Duodenal mucosa (tissue), 2 donors: ENCODE results near the gene NQO2.
"Not testable (repeated sequence)": the region's sequence is repeated elsewhere in the genome, so short reads cannot be mapped to it uniquely, and the experiment has no call there.

Experiments
- H3K27ac ChIP-seq: one replicate; pipeline ENCODE4 v1.7.0; 2013; ENCODE audit warnings: low read depth, low read length
- H3K27me3 ChIP-seq, 2 donors: one replicate each; pipeline ENCODE4 v1.7.0; 2013; ENCODE audit warnings: low read length in 2 of 2, control low read depth in 1 of 2; ENCODE audit not compliant: insufficient read depth in 2 of 2, control insufficient read depth in 1 of 2
- H3K36me3 ChIP-seq, 2 donors: one replicate each; pipeline ENCODE4 v1.7.0; 2013; ENCODE audit warnings: low read length in 2 of 2, control low read depth in 1 of 2; ENCODE audit not compliant: insufficient read depth in 2 of 2, control insufficient read depth in 1 of 2
- H3K4me1 ChIP-seq, 2 donors: one replicate each; pipeline ENCODE4 v1.7.0; 2013; ENCODE audit warnings: low read length in 2 of 2, control low read depth in 1 of 2; ENCODE audit not compliant: insufficient read depth in 2 of 2, control insufficient read depth in 1 of 2
- H3K4me3 ChIP-seq, 2 donors: one replicate each; pipeline ENCODE4 v1.7.0; 2013; ENCODE audit warnings: low read length in 2 of 2, low read depth in 1 of 2
- H3K9ac ChIP-seq, 2 donors: one replicate each; pipeline ENCODE4 v1.7.0; 2013; ENCODE audit warnings: low read length in 2 of 2, low read depth in 1 of 2
- H3K9me3 ChIP-seq, 2 donors: one replicate each; pipeline ENCODE4 v1.7.0; 2013; ENCODE audit warnings: low read length in 2 of 2, control low read depth in 1 of 2; ENCODE audit not compliant: control insufficient read depth in 1 of 2

Gene NQO2

DNA sequence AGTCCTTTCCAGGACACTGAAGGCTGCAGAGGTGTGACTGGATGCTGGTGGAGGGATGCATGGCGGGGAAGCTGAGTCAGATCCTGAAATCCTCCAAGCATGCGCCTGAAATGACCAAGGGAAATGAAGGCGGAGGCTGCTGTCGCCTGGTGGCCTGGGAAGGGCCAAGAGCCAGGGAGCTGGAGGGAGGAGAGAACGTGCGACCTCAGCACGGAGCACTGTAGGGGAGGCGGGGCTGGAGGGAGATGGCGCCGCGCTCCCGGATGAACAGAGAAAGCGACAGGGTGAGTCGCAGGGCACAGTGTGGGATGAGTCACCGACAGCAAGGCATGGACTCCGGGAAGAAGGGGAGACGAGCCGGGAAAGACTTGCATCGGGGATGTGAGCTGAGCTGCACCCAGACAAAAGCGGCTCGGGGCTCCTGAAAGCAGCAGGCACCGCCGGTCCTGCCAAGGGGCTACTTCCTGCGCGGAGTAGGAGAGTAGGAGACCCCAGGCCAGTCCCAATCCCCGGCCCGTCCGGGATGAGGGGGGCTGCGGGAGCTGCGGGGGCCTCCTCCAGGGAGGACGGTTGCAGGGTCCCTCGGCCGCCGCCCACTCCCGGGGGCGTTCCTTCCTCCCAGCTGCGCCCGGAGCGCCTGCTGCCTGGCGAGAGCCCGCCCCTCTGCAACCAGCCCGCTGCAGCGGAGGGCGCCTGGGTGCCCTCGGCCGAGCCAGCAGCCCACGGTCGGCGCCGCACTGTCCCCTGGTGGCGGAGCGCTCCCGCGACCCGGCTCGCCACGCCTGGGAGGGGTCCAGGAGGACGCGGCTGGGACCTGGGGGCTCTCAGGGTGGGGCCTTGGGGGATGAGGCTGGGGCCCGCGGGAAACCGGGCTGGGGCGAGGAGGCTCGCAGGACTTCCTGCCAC, 11.0 kb upstream of the NQO2 start:
- peak overlapping the region; percentile 97 to 98 for H3K9ac ChIP-seq
- no peaks in the 10 kb centered on the region for H3K27me3 ChIP-seq
- peak overlapping the region; percentile 98 for H3K27ac ChIP-seq
- peaks cover 32 to 33% of the 10 kb centered on the region in 2 donors for H3K4me1 ChIP-seq
- H3K9me3 ChIP-seq: no peaks in the 10 kb centered on the region
- no peaks in the 10 kb centered on the region for H3K36me3 ChIP-seq
- H3K4me3 ChIP-seq: peak overlapping the region; percentile 85 to 97

DNA sequence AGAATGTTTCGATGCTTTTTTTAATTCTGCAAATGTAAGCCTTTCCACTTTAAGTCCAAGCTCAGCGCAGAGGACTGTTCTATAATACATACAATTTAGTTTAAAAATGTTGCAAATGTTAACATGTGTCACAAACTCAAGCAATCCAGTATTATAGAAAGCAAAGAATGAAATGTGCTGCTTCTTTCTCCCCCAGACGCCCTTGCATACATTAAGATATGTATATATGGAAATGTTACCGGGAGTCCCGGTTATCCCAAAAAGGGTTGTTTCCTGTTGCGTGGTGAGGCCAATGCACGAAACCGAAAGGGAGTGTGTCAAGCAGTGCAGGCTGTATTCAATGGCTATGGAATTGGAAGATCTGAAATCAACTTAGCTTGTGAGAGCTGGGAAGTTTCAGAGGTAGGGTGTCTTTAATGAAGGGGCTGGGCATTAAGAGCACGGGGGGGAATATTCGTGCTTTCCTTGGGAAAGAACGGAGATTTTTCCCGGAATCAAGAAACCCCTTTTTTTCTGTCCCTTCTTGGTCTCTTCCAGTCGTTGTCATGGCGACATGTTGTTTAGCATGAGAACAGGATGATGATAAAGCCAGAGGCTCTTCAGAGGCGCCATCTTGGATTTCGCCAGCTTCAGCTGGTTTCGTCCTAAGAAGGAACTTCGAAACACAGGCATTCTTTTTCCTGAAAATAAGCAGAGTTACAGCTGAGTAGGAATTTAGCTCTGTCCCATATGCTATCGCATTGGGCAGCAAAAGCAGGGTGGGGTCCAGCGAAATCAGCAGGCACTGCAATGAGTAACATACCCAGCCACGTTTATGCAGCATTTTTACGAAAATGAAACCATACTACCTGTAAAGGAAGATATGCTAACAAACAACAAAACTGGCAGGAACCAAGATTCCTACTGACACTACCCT, 10.1 kb upstream of the NQO2 start:
- Histone ChIP-seq H3K4me1 (peaks cover 28 to 29% of the 10 kb centered on the region in 2 donors), H3K27me3 (no peaks in the 10 kb centered on the region), H3K36me3 (no peaks in the 10 kb centered on the region), H3K27ac (peak overlapping the region; percentile 98), H3K4me3 (peak overlapping the region; percentile 85 to 97), H3K9me3 (no peaks in the 10 kb centered on the region), H3K9ac (peak overlapping the region; percentile 97 to 98)

DNA sequence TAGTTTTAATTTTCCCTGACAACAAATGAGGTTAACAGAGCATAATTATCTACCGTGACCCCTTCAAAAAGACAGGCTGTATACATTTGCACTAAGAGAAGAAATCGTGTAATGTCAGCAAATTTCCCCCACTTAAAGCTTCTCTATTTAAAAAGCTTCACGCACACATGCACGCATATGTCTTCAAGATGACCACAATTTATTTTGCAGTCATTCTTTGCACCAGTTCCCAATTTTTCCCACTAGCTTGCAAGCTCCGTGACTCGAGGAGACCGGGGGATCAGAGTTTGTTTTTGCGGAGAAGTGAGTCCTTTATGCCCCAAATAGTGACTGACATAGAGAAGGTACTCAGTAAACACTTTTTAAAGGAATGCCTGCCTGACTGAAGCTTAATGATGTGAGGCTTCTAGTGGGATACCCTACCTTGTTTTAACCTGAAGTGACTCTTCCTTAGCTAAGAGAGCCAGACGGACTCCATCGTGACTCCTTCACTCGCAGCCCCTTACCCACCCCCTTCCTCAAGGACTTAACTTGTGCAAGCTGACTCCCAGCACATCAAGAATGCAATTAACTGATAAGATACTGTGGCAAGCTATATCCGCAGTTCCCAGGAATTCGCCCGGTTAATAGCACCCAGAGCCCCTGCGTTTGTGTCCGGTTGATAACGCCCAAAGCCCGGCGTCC, 9.3 kb upstream of the NQO2 start:
- Histone ChIP-seq H3K27ac (peak overlapping the region; percentile 98), H3K36me3 (no peaks in the 10 kb centered on the region), H3K4me3 (peak overlapping the region; percentile 85 to 97), H3K9ac (peak overlapping the region; percentile 97 to 98), H3K9me3 (no peaks in the 10 kb centered on the region), H3K27me3 (no peaks in the 10 kb centered on the region), H3K4me1 (peaks cover 21 to 23% of the 10 kb centered on the region in 2 donors)

DNA sequence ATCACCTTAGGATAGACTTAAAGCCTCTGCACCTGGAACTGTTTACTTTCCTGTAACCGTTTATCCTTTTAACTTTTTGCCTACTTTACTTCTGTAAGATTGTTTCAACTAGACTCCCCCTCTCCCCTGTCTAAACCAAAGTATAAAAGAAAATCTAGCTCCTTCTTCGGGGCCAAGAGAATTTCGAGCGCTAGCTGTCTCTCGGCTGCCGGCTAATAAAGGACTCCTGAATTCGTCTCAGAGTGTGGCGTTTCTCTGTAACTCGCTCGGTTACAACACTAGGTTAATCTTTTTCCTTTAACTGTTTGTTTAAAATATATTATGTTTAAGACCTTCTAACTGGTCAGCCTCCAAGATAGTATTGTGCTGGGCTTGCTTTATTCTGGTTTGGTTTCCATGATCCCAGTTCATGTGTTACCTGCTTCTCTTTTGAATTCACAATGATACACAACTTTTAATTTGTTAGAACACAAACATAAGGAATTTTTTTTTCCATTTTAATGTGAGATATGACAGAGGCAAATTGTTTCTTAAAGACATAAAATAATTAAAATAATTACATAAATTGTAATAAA, 8.7 kb upstream of the NQO2 start:
- no peaks in the 10 kb centered on the region for H3K36me3 ChIP-seq
- peaks cover 21 to 23% of the 10 kb centered on the region in 2 donors for H3K4me1 ChIP-seq
- no peaks in the 10 kb centered on the region for H3K9me3 ChIP-seq
- H3K4me3 ChIP-seq: peak overlapping the region; percentile 85 to 97
- H3K27ac ChIP-seq: peak overlapping the region; percentile 98
- no peaks in the 10 kb centered on the region for H3K27me3 ChIP-seq
- peak overlapping the region; percentile 97 to 98 for H3K9ac ChIP-seq

DNA sequence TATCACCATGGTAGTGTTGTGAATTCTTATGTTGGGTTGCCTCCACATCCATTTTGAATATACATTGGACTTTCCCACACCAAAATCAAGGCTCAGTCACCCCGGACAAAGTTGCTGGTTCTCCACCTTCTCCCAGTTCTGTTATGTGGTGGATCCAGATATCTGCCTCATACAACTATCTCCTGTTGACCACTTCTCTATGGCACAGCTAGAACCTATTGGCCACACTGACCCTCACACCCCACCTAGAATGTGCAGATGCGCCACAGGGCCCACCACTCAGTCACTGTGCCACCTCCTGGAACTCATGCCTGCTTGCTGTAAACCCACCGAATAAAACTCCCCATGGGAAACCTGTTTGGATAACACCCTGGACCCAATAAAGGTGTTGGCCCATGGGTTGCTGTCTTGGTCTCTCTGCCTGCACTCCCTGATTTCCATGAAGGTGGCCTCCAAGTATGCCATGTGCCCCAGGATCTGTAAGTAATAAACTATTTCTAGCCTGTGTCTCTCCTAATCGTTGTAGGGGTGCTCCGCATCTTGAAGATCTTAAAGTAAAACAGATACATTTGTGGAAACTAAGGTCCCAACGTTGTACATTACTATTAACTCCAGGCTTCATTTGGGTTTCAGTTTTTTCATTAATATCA, 7.2 kb upstream of the NQO2 start:
- no peak overlapping the region for H3K4me3 ChIP-seq
- no peaks in the 10 kb centered on the region for H3K27me3 ChIP-seq
- H3K27ac ChIP-seq: no peak overlapping the region
- peaks cover 9 to 11% of the 10 kb centered on the region in 2 donors for H3K4me1 ChIP-seq
- no peak overlapping the region for H3K9ac ChIP-seq
- no peaks in the 10 kb centered on the region for H3K36me3 ChIP-seq
- H3K9me3 ChIP-seq: no peaks in the 10 kb centered on the region

DNA sequence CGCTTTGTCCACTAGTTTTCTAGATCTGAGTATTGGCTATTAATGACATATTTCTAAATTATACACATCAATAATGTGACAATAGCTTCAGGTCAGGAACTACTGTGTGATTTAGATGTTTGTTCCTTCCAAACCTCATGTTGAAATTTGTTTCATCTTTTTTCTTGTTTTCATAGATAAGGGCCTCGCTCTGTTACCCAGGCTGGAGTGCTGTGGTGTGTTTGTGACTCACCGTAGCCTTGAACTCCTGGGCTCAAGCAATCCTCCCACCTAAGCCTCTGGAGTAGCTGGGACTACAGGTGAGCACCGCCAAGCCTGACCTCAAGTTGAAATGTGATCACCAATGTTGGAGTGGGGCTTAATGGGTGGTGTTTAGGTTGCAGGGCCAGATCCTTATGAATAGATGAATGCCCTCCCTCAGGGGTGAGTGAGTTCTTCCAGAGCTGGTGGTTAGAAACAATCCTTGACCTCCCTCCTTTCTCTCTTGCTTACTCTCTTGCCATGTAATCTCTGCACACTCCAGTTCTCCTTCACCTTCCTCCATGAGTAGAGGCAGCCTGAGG, 5.9 kb upstream of the NQO2 start:
- no peaks in the 10 kb centered on the region for H3K27me3 ChIP-seq
- peaks cover 4 to 5% of the 10 kb centered on the region in 2 donors for H3K4me1 ChIP-seq
- no peak overlapping the region for H3K9ac ChIP-seq
- H3K9me3 ChIP-seq: no peaks in the 10 kb centered on the region
- no peak overlapping the region for H3K27ac ChIP-seq
- no peak overlapping the region for H3K4me3 ChIP-seq
- no peaks in the 10 kb centered on the region for H3K36me3 ChIP-seq

DNA sequence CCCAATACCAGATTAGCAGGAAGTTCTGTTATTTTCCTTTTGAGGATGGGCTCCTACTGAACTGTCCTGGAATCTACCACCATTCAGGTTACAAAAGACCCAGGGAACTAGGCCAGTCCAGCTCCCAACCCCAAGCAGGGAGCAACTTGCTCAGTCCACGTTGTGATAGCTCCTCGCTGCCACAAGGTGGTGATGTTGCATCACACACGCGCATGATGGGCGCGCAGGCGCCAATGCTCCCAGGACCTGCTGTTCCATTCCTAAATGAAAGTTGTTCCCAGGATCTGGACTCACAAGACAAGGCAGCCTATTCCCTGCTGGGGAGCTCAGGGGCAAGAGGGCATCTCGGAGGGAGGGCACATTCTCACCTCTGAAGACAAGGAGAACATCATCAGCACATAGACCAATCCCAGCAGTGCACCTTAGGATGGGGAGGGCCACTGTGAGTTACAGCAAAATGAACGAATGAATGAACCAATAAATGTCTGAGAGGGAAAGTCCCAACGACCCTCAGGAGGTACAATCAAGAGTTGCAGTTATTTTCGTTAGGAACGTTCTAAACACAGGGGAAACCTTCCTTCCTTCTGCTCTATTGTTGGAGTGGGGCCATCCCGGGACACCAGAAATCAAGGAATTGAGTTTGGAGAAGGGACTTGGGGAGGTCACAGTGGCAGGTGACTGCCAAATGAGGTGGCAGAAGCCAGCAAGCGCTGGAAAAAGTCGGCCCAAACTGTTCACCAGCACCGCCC, 1.3 kb upstream of the NQO2 start:
- H3K27ac ChIP-seq: peak overlapping the region; percentile 75
- H3K4me1 ChIP-seq: peaks cover 9 to 17% of the 10 kb centered on the region in 2 donors
- H3K36me3 ChIP-seq, H3K27me3 ChIP-seq, H3K9me3 ChIP-seq: not testable (repeated sequence)
- H3K9ac ChIP-seq: peak overlapping the region; percentile 29 to 57
- peak overlapping the region; percentile 72 to 73 for H3K4me3 ChIP-seq

DNA sequence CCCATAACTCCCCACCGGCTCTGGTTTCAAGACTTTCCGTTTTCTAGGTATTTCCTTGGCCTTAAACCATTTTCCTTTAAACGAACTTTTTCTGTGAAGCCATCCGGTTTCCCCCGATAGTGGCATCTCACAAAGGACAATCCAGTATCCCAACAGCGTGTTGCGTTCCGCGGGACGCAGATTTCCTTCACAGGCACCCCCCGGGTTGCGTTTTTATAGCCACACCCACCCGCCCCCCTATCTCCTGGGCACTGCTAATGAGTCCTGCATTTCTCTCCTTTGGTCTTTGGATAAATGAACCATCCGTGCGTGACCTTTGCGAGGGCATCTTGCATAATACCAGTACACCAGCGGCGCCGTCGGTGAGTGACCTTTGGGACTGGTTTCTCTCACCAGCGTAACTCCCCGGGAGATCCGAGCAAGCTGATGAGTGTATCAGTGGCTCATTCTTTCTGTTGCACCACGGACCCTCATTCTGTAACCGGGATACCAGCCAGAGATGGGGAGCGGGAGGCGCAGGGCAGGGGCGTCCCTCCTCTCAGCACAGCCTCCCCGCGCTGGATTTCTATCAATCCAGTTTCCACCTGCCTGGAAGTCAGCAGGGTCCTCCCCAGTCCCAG, 586 bp upstream of the NQO2 start:
- no peaks in the 10 kb centered on the region for H3K27me3 ChIP-seq
- no peaks in the 10 kb centered on the region for H3K9me3 ChIP-seq
- peak overlapping the region; percentile 72 to 73 for H3K4me3 ChIP-seq
- H3K4me1 ChIP-seq: peaks cover 9 to 17% of the 10 kb centered on the region in 2 donors
- peaks cover 0 to under 1% of the 10 kb centered on the region in 2 donors for H3K36me3 ChIP-seq
- H3K27ac ChIP-seq: peak overlapping the region; percentile 75
- H3K9ac ChIP-seq: peak overlapping the region; percentile 29 to 57
